H1 (cell line): ENCODE data around the gene NAB1. TPM values are rescaled to one million over a fixed set of nuclear protein-coding genes. Genes with fewer than 3 reads are reported as not detected.
A peak's percentile ranks its signal among the peaks of the same experiment; 100 is the strongest.

Experiments used
- CTCF ChIA-PET: fragments of 300-600 bp; sonication (Branson Sonifier 250); formaldehyde crosslinking; loops from one replicate; lab custom pipeline; 2021; ENCODE audit not compliant: partially characterized antibody; lab: Charles Lee
- POLR2A ChIA-PET: fragments of 300-600 bp; sonication (Branson Sonifier 250); formaldehyde crosslinking; loops from one replicate; lab custom pipeline; 2021; ENCODE audit warnings: inconsistent platforms; ENCODE audit not compliant: partially characterized antibody; lab: Charles Lee
- DNase-seq, 2 experiments: peaks; one replicate each; pipeline versions ENCODE4 v3.0.0 to v3.0.0-alpha.2; 2010 to 2022; ENCODE audit warnings: low spot score in 2 of 2, low read depth in 1 of 2, mixed read lengths in 1 of 2
- FAIRE-seq: peaks from 2 replicates; lab custom pipeline; 2011; peaks lifted over from hg19 to GRCh38; lab: Jason Lieb, UNC
- H2AFZ ChIP-seq: 2 replicates; pipeline ENCODE4 v1.8.1; 2012; ENCODE audit warnings: low read length, inconsistent platforms
- H2AK5ac ChIP-seq: 2 replicates; pipeline ENCODE4 v1.6.1; 2013; ENCODE audit warnings: low read depth, low read length
- H2BK120ac ChIP-seq: replicated peaks from 2 replicates; pipeline ENCODE3; 2013; ENCODE audit warnings: low read depth, low read length, inconsistent platforms
- H2BK12ac ChIP-seq: 2 replicates; pipeline ENCODE4 v1.6.1; 2013; ENCODE audit warnings: low read depth, low read length
- H2BK15ac ChIP-seq: 2 replicates; pipeline ENCODE4 v1.6.1; 2013; ENCODE audit warnings: low read length
- H2BK20ac ChIP-seq: 2 replicates; pipeline ENCODE4 v1.6.1; 2013; ENCODE audit warnings: low read length
- H2BK5ac ChIP-seq: 2 replicates; pipeline ENCODE4 v1.6.1; 2013; ENCODE audit warnings: low read depth, low read length
- H3K14ac ChIP-seq: 2 replicates; pipeline ENCODE4 v1.6.1; 2013; ENCODE audit warnings: inconsistent platforms; ENCODE audit not compliant: insufficient read length
- H3K18ac ChIP-seq: 2 replicates; pipeline ENCODE4 v1.6.1; 2013; ENCODE audit warnings: low read length; ENCODE audit errors: extremely low read depth
- H3K23ac ChIP-seq: 2 replicates; pipeline ENCODE4 v1.6.1; 2013; ENCODE audit warnings: inconsistent platforms; ENCODE audit not compliant: insufficient read length
- H3K23me2 ChIP-seq: 2 replicates; pipeline ENCODE4 v1.6.1; 2013; ENCODE audit warnings: low read depth, low read length
- H3K27ac ChIP-seq: 2 replicates; pipeline ENCODE4 v1.6.1; 2011; ENCODE audit warnings: low read depth, low read length, inconsistent platforms
- H3K27me3 ChIP-seq, 4 experiments: replicated peaks in 1 of 4; 1 replicate in 1 of 4; 2 replicates in 3 of 4; pipeline versions ENCODE4 v1.6.1 to v1.8.1; 2011 to 2013; ENCODE audit warnings: low read length in 3 of 4, mild to moderate bottlenecking in 3 of 4, inconsistent platforms in 2 of 4, mixed read lengths in 2 of 4, moderate library complexity in 1 of 4; ENCODE audit not compliant: control insufficient read depth in 3 of 4, insufficient read depth in 3 of 4; ENCODE audit errors: extremely low read depth in 1 of 4
- H3K36me3 ChIP-seq, 4 experiments: 2 replicates each; pipeline versions ENCODE4 v1.6.1 to v1.8.1; 2011 to 2013; ENCODE audit warnings: mild to moderate bottlenecking in 4 of 4, low read length in 3 of 4, moderate library complexity in 2 of 4, control low read depth in 1 of 4, inconsistent platforms in 1 of 4; ENCODE audit not compliant: insufficient read depth in 4 of 4, control insufficient read depth in 2 of 4
- H3K4ac ChIP-seq: replicated peaks from 2 replicates; pipeline ENCODE3; 2013; ENCODE audit warnings: low read length, low read depth, mixed read lengths, inconsistent platforms; ENCODE audit not compliant: insufficient read length
- H3K4me1 ChIP-seq, 4 experiments: replicated peaks in 1 of 4; 1 replicate in 1 of 4; 2 replicates in 3 of 4; pipeline versions ENCODE4 v1.6.1 to v1.8.1; 2011 to 2013; ENCODE audit warnings: low read length in 3 of 4, inconsistent platforms in 2 of 4, mixed read lengths in 1 of 4; ENCODE audit not compliant: insufficient read depth in 4 of 4, control insufficient read depth in 3 of 4
- H3K4me2 ChIP-seq, 2 experiments: 2 replicates each; pipeline versions ENCODE4 v1.6.1 to v1.8.1; 2011 to 2013; ENCODE audit warnings: low read depth in 2 of 2, low read length in 2 of 2, control low read depth in 1 of 2, inconsistent platforms in 1 of 2, mild to moderate bottlenecking in 1 of 2; ENCODE audit not compliant: insufficient read depth in 1 of 2
- H3K4me3 ChIP-seq, 4 experiments: fragments of 200-600, 300-600 bp in 1 of 4; sonication (generic), shearing (Covaris generic), sonication (Bioruptor Twin) in 1 of 4; 2 replicates each; pipeline versions ENCODE4 v1.5.1 to v1.8.1; 2011 to 2016; ENCODE audit warnings: low read length in 4 of 4, low read depth in 3 of 4, control low read depth in 2 of 4, inconsistent platforms in 2 of 4, mild to moderate bottlenecking in 2 of 4, mixed read lengths in 1 of 4, moderate library complexity in 1 of 4; ENCODE audit not compliant: insufficient read depth in 2 of 4; ENCODE audit errors: extremely low read depth in 1 of 4
- H3K56ac ChIP-seq: replicated peaks from 2 replicates; pipeline ENCODE3; 2013; ENCODE audit warnings: low read depth, mild to moderate bottlenecking, mixed read lengths, low read length, inconsistent platforms; ENCODE audit not compliant: insufficient read length
- H3K79me1 ChIP-seq: 2 replicates; pipeline ENCODE4 v1.6.1; 2013; ENCODE audit warnings: low read depth, low read length, control low read depth
- H3K79me2 ChIP-seq, 2 experiments: 2 replicates each; pipeline versions ENCODE4 v1.6.1 to v1.8.1; 2012 to 2013; ENCODE audit warnings: low read length in 2 of 2, mild to moderate bottlenecking in 2 of 2, inconsistent platforms in 1 of 2; ENCODE audit not compliant: insufficient read depth in 2 of 2, control insufficient read depth in 1 of 2
- H3K9ac ChIP-seq, 4 experiments: replicated peaks in 1 of 4; 1 replicate in 1 of 4; 2 replicates in 3 of 4; pipeline versions ENCODE4 v1.6.1 to v1.8.1; 2011 to 2013; ENCODE audit warnings: low read depth in 3 of 4, low read length in 3 of 4, control low read depth in 2 of 4, mild to moderate bottlenecking in 2 of 4, moderate library complexity in 2 of 4, inconsistent platforms in 1 of 4; ENCODE audit errors: extremely low read depth in 1 of 4
- H3K9me3 ChIP-seq, 2 experiments: 2 replicates each; pipeline versions ENCODE4 v1.6.1 to v1.8.1; 2012 to 2013; ENCODE audit warnings: mild to moderate bottlenecking in 2 of 2, moderate library complexity in 2 of 2, control low read depth in 1 of 2, inconsistent platforms in 1 of 2, low read depth in 1 of 2, low read length in 1 of 2, mixed read lengths in 1 of 2; ENCODE audit not compliant: insufficient read depth in 2 of 2
- H4K20me1 ChIP-seq, 2 experiments: replicated peaks in 1 of 2; 2 replicates each; pipeline versions ENCODE3 to v1.8.1; 2011 to 2013; ENCODE audit warnings: inconsistent platforms in 2 of 2, low read length in 2 of 2, mild to moderate bottlenecking in 1 of 2; ENCODE audit not compliant: insufficient read depth in 2 of 2, control insufficient read depth in 1 of 2
- H4K5ac ChIP-seq: 2 replicates; pipeline ENCODE4 v1.6.1; 2013; ENCODE audit warnings: low read length, low read depth, mixed read lengths, inconsistent platforms; ENCODE audit not compliant: insufficient read length
- H4K8ac ChIP-seq: 2 replicates; pipeline ENCODE4 v1.8.0; 2013; ENCODE audit warnings: mild to moderate bottlenecking, moderate library complexity, low read length, inconsistent platforms; ENCODE audit not compliant: insufficient read depth; ENCODE audit errors: extremely low read depth
- H4K91ac ChIP-seq: replicated peaks from 2 replicates; pipeline ENCODE3; 2013; ENCODE audit warnings: low read length, mixed read lengths, inconsistent platforms; ENCODE audit not compliant: insufficient read length
- CBX8 ChIP-seq: fragments of 300-800, 300-1000 bp; sonication (generic); IDR thresholded peaks from 2 replicates; pipeline ENCODE4 v1.7.1; 2016; ENCODE audit warnings: low read depth, low read length, borderline replicate concordance
- CEBPB ChIP-seq: IDR thresholded peaks from 2 replicates; pipeline ENCODE4 v1.6.1; 2012; ENCODE audit warnings: low read depth, low read length
- CHD1 ChIP-seq: IDR thresholded peaks from 2 replicates; pipeline ENCODE4 v1.6.1; 2012; ENCODE audit warnings: low read depth, low read length, improper control_type of control experiment
- HDAC6 ChIP-seq: IDR thresholded peaks from one replicate; pipeline ENCODE4 v1.7.1; 2012; ENCODE audit warnings: low read depth, mild to moderate bottlenecking, inconsistent platforms, low read length, moderate library complexity
- MAX ChIP-seq: IDR thresholded peaks from 2 replicates; pipeline ENCODE4 v1.6.1; 2012; ENCODE audit warnings: inconsistent platforms
- NRF1 ChIP-seq: IDR thresholded peaks from 2 replicates; pipeline ENCODE4 v1.6.1; 2011; ENCODE audit warnings: mild to moderate bottlenecking, low read depth, low read length, improper control_type of control experiment
- PHF8 ChIP-seq: fragments of 200-600 bp; sonication (generic); conservative IDR thresholded peaks from 2 replicates; pipeline ENCODE4 v1.7.1; 2012; ENCODE audit warnings: low read depth, mild to moderate bottlenecking, inconsistent platforms, low read length, moderate library complexity
- SAP30 ChIP-seq: fragments of 300-600 bp; sonication (generic); IDR thresholded peaks from 2 replicates; pipeline ENCODE4 v1.7.1; 2012; ENCODE audit warnings: low read length, moderate library complexity, mild to moderate bottlenecking, inconsistent platforms; ENCODE audit not compliant: insufficient read depth, insufficient replicate concordance
- SIX5 ChIP-seq: IDR thresholded peaks from 2 replicates; pipeline ENCODE4 v1.6.1; 2011; ENCODE audit warnings: mild to moderate bottlenecking, low read depth, low read length
- SUZ12 ChIP-seq: fragments of 200-600 bp; sonication (generic); IDR thresholded peaks from 2 replicates; pipeline ENCODE4 v1.6.1; 2012; ENCODE audit warnings: mild to moderate bottlenecking, inconsistent platforms, low read length, moderate library complexity, mixed read lengths
- TCF12 ChIP-seq: IDR thresholded peaks from 2 replicates; pipeline ENCODE4 v1.6.1; 2011; ENCODE audit warnings: low read depth, mild to moderate bottlenecking, low read length
- ZNF274 ChIP-seq: IDR thresholded peaks from 2 replicates; pipeline ENCODE4 v1.7.0; 2012; ENCODE audit warnings: low read length, borderline replicate concordance; ENCODE audit errors: extremely low read depth
- WGBS, 2 experiments: shearing (Covaris generic) in 1 of 2; methylation state at CpG; one replicate each; pipeline versions ENCODE4 v1.1.6 to v1.1.7; 2013 to 2015; ENCODE audit warnings: low lambda C conversion rate in 2 of 2, mixed read lengths in 2 of 2, inconsistent platforms in 1 of 2, low coverage in 1 of 2, missing lambda C conversion rate in 1 of 2; ENCODE audit not compliant: insufficient replicate concordance in 2 of 2, insufficient coverage in 1 of 2, insufficient read length in 1 of 2; ENCODE audit errors: extremely low coverage in 1 of 2, missing lambda C conversion rate in 1 of 2; 5-methylcytosine and 5-hydroxymethylcytosine counted together
- polyA plus RNA-seq, 7 experiments: library from polyadenylated mRNA; depleted of rRNA in 3 of 7; stranded (reverse) in 5 of 7; unstranded in 2 of 7; fragments of >200 nt in 5 of 7; fragments of 200-250 nt in 2 of 7; gene quantifications; 1 replicate in 5 of 7; 2 replicates in 1 of 7; 4 replicates in 1 of 7; pipeline versions ENCODE4 v1.2.1 to v1.2.3, GENCODE V29; 2011 to 2013; ENCODE audit warnings: missing spikeins in 2 of 7, mixed read lengths in 2 of 7
- total RNA-seq: library from RNA; stranded (reverse); fragmentation: NEBNext Ultra II Directional; extraction: Animal tissue kit (Norgen Biotek cat#: 25700); gene quantifications from 2 replicates; pipeline ENCODE4 v1.2.1, GENCODE V29; 2021

The NAB1 gene
- total and polyA plus RNA-seq, 2 of the 8 experiments (the other 6 are each of a cell fraction or from before 2014, with no cell fraction given) = 8.5 to 28.6 TPM

- 93% methylated on average over 7 of the region's 7 CpGs; no CpG with 5 or more reads in 1 of the 2 experiments for WGBS, 2 experiments
- CTCF ChIA-PET = interaction anchor here (0.6 to 1.8 kb wide), 3 partner anchors 16 to 304 kb away, joined by 3 to 7 read pairs (median 5); no protein-coding TSS in a partner anchor
Observed at GRCh38 chr2:190628591-190629319, 20.1 kb upstream of the NAB1 start.

More at GRCh38 chr2:190628591-190629319, 20.1 kb upstream of the NAB1 start:
- H4K20me1 ChIP-seq = no peaks in the 10 kb centered on the region
- no peak overlapping the region for H3K4me2 ChIP-seq
- no peak overlapping the region for H3K18ac ChIP-seq
- H2AK5ac ChIP-seq = no peak overlapping the region
- H3K56ac ChIP-seq = no peak overlapping the region
- no peak overlapping the region for H3K4me3 ChIP-seq
- DNase-seq (no peak), FAIRE-seq (no peak)
- H3K79me1 ChIP-seq = no peaks in the 10 kb centered on the region
- H2BK5ac ChIP-seq = no peak overlapping the region
- no peaks in the 10 kb centered on the region for H3K79me2 ChIP-seq
- no peak for TF ChIP-seq CBX8
- no peak for TF ChIP-seq MAX
- no peak for TF ChIP-seq SAP30
- TF ChIP-seq NRF1 = no peak
- TF ChIP-seq PHF8 = no peak
- no peak for TF ChIP-seq CHD1
- no peak for TF ChIP-seq ZNF274
- no peak for TF ChIP-seq SUZ12
- no peak for TF ChIP-seq TCF12
- no peak for TF ChIP-seq HDAC6
- no peak for TF ChIP-seq SIX5
- TF ChIP-seq CEBPB = no peak
- H3K23ac ChIP-seq = no peak overlapping the region
- no peaks in the 10 kb centered on the region for H3K9me3 ChIP-seq
- no peak overlapping the region for H2BK20ac ChIP-seq
- H4K8ac ChIP-seq = no peak overlapping the region
- no peak overlapping the region for H3K4ac ChIP-seq
- H4K5ac ChIP-seq = no peak overlapping the region
- no peak overlapping the region for H2BK15ac ChIP-seq
- H3K36me3 ChIP-seq = no peaks in the 10 kb centered on the region
- no peak overlapping the region for H3K9ac ChIP-seq
- no peak overlapping the region for H3K14ac ChIP-seq
- H2BK12ac ChIP-seq = no peak overlapping the region
- H3K27ac ChIP-seq = no peak overlapping the region
- POLR2A ChIA-PET = no interaction called here
- 0 out of 2 replicates have a peak overlapping the region, but pooled peaks have one; percentile 1 for H2AFZ ChIP-seq
- no peak overlapping the region for H2BK120ac ChIP-seq
- H3K4me1 ChIP-seq = no peaks in the 10 kb centered on the region
- no peaks in the 10 kb centered on the region for H3K23me2 ChIP-seq
- no peak overlapping the region for H4K91ac ChIP-seq
- no peaks in the 10 kb centered on the region for H3K27me3 ChIP-seq
